HUDEP-2 (cell line): ENCODE results near the gene CTCF.

Experiments used
- DNase-seq, 76 experiments: peaks; one replicate each; lab custom pipeline; 2025; ENCODE audit not compliant: unreplicated experiment in 76 of 76; lab: John Stamatoyannopoulos, UW

CTCF gene

DNA sequence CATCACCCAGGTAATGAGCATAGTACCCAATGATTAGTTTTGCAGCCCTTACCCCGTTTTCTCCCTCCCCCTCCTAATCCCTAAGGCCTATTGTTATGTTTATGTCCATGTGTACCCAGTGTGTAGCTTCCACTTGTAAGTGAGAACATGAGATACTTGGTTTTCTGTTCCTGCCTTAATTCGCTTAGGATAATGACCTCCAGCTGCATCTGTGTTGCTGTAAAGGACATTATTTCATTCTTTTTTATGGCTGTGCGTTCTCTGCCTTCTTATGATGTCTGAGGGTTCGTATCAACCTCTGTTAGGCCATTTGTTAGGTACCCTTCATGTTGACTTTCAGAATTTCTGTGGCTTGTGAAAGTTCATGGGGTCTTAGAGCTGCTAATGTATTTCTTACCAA lies 31.0 kb downstream of the CTCF start:
- no peak for DNase-seq

DNA sequence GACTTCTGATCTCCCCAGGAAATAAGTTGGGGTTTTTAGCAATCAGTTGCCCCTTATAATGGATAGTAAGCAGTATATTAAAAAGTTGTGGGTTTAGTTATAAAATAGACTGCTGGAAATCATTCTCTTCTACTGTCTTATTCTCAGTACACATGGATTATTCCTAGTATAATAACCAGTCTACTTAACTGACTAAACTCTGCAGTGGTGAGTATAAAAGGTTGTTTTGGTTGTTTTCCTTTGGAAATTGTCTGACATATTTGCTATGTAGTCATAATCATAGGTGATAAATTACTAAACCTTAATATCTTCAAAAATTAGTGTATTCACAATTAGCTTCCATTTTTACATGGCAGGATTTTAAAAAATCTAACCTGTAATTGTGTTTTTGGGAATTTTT lies 31.4 kb downstream of the CTCF start:
- DNase-seq, result no peak

DNA sequence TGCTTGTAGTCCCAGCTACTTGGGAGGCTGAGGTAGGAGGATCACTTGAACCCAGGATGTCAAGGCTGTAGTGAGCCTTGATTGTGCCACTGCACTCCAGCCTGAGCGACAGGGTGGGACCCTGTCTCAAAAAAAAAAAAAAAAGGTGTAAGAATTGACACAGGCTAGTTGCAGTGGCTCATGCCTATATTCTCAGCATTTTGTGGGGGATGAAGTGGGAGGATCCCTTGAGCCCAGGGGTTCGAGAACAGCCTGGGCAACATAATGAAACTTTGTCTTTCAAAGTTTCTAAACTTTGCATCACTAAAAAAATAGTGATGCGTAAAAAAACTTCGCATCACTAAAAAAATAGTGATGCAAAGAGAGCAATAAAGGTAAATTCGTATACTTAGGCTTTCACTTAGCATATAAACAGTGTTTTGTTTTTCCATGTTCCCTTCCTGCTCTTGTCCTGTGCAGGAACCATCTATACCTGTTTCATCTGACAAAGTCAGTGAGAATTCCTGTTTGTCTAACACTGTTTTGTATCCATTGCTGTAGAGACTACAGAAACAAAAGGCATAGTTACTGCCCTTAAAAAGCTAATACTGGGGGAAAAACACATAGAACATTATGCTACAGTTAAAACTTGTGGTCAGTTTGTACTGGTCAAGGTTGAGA lies 32.1 kb downstream of the CTCF start:
- DNase-seq, result no peak

DNA sequence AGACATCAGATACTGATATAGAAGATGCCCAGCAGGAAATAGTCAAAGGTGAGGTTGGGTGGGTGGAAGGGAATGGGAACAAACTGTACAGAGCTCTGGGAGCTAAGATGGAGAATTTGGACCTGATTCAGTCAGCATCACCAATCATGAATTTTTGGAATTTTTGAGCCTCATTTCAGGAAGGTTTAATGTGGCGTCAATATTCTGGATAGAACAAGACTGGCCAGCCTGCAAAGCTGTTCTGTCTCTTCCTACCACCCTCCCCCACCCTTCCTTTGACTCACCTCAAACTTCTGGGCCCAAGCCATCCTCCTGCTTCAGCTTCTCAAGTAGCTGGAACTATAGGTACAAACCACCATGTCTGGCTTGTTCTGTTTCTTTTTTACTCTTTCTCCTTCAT lies 32.6 kb downstream of the CTCF start:
- peak in 2 of 76 experiments; percentile 2 to 10 for DNase-seq

DNA sequence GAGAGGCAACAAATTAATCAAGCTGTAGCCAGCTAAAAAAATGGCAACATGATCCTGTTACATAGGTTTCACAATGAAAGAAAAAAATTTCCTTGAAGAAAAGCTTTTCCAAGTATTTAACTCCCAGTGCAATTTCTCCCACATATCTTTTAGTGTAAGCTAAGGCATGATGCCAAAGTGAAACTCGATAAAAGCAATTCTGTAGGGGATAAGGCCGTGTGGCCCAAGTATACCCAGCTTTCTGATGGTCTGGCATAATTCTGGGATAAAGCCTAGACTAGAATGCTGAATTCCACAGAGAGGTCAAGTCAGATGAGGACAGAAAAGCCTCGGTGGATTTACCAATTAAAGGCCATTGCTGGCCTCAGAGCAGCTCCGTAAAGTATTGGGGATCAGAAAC lies 36.2 kb downstream of the CTCF start:
- no peak for DNase-seq

DNA sequence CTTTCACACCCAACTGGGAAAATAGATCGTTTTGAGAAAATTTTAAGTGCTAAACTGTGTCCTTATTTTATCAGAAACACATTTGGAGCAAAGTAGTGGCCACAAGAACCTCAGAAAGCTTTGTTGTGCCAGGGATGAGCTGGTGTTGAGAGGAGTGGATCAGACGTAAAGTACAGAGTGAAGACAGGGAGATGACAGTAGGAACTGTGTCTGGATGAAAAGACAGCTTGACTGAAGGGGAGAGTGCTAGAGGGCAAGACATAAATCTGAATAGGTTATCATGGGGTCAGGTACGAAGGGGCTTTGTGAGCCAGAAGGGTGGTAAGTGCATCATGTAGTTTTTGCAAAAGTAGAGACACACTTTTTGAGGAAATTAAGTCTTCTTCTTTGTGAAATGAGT lies 43.3 kb downstream of the CTCF start:
- no peak for DNase-seq

DNA sequence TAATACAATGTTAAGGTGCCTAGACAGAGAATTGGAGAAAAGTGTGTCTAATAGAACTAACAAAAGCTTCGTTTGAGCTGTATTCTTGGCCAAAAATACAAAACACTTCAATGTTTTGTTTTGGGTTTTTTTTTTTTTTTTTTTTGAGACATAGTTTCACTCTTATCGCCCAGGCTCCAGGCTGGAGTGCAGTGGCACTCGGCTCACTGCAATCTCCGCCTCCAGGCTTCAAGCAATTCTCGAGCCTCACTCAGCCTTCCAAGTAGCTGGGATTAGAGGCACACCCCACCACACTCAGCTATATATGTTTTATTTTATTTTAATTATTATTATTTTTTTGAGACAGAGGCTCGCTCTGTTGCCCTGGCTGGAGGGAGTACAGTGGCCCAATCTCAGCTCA lies 44.3 kb downstream of the CTCF start:
- DNase-seq, result peak in 1 of 76 experiments; percentile 7

DNA sequence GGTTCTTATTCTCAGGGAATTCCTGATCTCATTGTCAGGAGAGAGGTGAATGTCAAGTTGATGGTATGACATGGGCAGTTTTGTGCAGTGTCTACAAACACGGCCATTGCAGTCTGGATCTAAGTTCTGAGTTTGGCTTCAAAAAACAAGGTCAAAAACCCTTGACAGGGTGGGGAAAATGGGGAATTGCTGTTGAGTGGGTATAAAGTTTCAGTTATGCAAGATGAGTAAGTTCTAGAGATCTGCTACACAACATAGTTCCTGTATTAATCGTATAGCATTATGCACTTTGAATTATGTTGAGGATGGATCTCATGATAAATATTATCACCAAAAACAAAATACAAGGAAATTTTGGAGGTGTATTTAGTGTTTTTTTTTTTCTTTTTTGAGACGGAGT lies 46.0 kb downstream of the CTCF start:
- no peak for DNase-seq

DNA sequence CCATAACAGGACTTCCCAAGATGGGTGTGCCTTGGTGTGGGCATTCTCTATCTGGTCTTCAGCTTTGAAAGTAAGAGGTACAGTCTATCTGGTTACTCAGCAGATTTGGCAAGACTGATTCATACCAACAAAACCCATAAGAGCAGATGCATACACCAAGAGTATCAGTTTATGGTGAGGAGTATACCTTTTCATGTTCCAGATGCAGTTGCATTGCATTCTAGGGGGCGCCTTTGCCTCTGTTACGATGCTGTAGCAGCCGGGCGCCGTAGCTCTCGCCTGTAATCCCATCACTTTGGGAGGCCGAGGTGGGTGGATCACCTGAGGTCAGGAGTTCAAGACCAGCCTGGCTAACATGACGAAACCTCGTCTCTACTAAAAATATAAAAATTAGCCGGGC lies 51.5 kb downstream of the CTCF start:
- peak in 8 of 76 experiments; percentile 2 to 13 (median 8) for DNase-seq

DNA sequence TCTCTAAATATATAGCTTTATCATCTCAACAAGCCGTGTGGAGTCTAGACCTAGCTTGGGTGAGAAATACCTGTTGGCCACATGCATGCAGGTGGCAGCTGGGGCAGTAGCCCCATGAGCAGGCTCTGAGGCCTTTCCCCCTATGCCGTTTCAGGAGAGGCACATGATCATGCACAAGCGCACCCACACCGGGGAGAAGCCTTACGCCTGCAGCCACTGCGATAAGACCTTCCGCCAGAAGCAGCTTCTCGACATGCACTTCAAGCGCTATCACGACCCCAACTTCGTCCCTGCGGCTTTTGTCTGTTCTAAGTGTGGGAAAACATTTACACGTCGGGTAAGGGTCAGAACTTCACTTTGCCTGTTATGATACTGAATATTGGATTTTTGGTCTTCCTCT lies 65.9 kb downstream of the CTCF start:
- no peak for DNase-seq

DNA sequence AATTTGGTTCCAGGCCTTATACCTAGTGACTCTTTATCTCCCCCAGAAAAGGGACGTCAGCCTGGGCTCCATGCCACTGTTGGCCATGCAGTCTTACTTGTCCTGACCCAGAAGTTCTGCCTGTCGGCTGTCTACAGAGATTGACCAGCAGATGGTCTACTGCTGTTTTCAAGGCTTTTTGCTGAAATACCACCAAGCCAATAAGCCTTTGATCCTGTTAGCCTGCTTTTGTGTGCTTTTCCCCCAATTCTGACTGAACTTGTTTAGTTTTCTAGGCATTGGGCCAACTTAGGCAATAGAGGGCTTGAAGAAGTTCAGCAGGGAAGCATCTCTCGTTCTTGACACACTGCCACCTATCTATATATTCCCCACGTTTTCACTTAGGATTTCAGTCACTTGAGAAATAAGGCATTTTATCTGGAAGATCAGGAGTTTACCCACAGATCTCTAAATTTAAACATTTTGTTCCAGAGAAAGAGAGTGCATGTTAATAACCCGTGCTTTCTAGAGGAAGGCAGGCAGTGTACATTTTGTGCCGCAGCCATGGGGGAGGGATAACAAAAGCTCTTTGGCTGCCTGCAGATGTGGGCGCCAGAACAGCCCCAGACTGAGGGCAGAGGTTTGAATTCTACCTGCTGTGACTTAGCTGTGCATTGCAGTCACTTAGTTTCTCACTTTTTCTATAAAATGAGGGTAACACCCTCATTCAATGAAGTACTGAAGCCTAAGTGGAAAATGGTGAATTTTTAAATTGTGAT lies 70.3 kb downstream of the CTCF start:
- peak in 1 of 76 experiments; percentile 11 for DNase-seq

DNA sequence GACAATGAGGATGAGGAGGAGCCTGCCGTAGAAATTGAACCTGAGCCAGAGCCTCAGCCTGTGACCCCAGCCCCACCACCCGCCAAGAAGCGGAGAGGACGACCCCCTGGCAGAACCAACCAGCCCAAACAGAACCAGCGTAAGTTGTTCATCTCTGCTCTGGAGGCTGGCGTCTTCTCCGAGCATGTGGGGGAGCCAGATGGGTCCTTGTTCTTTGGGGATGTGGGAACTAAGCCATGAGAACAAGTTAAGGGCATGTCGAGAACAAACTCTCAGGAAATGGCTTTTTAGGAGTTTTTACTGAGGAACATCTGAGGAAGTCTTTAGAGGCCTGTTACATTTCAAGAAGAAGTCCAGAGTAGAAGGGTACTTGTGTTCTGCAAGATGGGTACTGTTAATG lies 74.4 kb downstream of the CTCF start:
- DNase-seq, result no peak

DNA sequence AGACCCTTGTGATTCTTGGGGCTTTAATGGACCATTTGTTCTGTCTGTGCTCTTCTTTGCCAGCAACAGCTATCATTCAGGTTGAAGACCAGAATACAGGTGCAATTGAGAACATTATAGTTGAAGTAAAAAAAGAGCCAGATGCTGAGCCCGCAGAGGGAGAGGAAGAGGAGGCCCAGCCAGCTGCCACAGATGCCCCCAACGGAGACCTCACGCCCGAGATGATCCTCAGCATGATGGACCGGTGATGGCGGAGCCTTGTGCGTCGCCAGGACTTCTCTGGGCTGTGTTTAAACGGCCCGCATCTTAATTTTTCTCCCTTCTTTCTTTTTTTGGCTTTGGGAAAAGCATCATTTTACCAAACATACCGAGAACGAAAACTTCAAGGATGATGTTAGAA lies 75.3 kb downstream of the CTCF start:
- no peak for DNase-seq

DNA sequence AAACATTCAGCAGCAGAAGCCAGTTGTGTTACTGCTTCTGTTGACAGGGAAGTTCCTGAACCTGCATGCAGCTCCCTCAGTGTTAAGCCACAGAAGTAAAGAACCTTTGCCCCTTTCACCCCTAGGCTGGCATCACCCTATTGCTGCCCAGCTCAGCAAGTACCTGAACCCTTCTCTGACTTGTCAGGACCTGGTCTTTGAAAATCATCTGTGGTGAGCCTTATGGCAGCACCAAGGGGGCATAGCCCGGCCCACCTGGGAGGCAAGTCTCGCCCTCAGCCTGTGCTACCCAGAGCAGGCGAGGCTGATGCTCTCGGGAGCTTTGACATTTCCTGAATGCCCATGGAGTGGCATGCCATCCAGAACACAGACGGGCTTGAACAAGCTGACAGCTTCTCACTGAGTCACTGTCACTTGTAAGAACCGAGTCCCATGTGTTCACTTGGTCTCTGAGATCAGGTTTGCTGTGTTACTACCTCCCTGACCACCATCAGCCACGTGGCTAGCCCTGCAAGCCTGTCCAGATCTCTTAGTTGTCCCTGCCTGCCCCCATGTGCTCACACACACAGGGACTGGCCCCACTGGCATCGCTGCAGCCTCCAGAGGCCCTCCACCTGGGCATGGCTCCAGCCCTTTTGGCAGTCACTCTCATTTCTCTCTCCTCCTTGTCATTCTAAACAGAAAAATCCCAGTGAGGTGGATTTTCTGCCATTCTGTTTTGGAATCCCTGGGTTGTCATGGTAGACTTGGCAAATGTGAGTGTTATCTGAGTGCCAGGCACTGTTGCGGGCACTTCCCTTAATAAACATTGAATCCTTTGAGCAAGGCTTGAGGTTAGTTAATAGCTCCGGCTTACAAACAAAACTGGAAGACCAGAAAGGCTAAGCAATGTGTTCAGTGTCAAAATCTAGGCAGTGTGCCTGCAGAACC lies 79.7 kb downstream of the CTCF start:
- DNase-seq, result peak in 13 of 76 experiments; percentile 7 to 48 (median 18)

DNA sequence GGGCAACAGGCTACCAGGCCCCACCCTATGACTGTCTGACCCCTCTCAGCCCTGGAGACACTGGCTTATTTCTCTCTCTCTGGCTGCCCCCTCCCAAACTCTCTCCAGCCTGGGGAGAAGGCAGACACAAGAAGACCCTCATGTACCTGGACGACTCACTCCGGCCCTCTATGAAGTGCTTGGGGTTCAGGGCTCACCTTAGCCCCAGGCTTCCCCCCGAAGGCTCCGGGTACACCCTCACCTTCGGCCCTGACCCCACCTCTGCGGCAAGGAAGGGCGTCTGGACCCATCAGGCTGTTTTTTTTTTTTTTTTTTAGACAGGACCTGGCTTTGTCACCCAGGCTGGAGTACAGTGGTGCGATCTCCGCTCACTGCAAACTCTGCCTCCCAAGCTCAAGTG lies 81.7 kb downstream of the CTCF start:
- no peak for DNase-seq

DNA sequence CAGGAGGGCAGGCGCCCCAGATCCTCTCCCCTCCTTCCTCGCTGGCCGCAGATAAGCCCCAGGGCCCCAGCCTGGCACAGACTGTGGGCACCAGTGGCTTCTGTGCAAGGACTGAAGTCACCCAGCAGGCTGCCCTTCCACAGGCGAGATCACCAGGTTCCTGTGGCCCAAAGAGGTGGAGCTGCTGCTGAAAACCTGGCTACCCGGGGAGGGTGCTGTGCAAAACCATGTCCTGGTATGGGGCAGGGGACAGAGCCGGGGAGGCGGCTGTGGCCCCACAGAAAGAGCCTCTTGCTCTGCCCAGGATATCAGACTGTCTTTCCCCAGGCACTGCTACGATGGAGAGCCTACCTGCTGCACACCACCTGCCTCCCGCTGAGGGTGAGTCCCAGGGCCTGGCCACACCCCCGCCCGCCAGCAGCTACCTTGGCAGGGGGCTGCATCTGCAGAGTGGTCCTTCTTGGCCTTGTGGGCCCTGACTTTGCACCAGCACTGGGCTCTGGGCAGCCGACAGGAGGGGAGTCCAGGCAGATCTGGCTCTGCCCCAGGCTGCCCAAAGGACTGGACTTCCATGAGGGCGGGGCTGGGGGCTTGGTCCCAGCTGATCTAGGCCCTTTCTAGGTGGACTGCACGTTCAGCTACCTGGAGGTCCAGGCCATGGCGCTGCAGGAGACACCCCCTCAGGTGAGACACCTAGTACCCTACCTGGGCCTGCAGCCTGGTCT lies 83.2 kb downstream of the CTCF start:
- DNase-seq, result peak in 5 of 76 experiments; percentile 6 to 28 (median 16)

DNA sequence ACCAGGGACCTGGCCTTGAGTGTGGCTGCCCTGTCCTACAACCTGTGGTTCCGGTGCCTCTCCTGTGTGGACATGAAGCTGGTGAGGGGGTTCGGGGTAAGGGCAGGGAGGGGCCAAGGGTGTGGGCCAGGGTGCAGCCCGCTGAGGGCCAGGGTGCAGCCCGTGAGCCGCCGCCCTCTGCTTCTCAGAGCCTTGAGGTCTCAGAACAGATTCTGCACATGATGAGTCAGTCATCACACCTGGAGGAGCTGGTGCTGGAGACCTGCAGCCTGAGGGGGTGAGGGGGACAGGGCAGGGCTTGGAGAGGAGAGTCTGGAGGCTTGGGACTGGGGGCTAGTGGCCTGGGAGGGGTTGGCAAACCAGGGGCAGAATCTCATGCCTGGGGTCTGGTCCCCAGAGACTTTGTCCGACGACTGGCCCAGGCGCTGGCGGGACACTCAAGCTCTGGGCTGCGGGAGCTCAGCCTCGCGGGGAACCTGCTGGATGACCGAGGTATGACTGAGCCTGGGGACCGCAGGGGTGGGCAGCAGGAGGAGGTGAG lies 84.9 kb downstream of the CTCF start:
- no peak for DNase-seq

DNA sequence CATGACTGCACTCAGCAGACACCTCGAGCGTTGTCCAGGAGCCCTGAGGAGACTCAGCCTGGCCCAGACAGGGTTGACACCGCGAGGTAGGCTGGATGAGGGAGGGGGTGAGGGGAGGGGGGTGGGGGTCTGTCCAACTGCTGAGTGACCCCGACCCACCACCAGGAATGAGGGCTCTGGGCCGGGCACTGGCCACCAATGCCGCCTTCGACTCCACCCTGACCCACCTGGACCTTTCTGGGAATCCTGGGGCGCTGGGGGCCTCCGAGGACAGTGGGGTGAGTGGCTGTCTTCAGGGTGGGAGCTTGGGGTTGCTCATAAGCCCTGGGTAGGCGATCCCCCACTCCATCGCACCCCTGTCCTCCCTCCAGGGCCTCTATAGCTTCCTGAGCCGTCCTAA lies 85.4 kb downstream of the CTCF start:
- no peak for DNase-seq

DNA sequence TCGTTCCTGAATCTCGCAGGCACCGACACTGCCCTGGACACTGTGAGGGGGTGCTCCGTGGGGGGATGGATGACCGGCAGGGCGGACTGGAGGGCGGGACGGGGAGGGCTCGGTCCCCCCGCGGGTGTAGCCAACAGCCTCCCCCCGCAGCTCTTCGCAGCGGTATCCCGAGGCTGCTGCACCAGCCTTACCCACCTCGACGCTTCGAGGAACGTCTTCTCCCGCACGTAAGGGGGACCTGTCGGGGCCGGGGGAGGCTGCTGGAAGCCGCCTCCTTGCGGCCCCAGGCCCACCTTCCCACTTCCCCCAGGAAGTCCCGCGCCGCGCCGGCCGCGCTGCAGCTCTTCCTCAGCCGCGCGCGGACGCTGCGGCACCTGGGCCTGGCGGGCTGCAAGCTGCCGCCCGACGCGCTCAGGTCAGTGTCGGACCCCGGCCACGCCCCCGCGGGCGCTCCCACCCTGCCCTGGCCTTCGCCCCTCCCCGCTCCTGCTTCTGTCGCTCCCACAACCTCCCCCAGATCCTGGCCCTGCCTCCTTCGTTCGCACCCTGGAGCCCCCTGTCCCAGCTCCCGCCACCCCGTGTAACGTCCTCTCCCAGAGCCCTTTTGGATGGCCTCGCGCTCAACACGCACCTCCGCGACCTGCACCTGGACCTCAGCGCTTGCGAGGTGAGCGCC lies 85.9 kb downstream of the CTCF start:
- DNase-seq, result no peak
